ENCODE measurements around the gene TM9SF1. TPM values are rescaled to one million over a fixed set of nuclear protein-coding genes. Genes with fewer than 3 reads are reported as not detected.

TM9SF1 gene
- polyA plus RNA-seq, 2 of the 4 experiments (the other 2 are of a cell fraction): 48.0 to 62.2 TPM

DNA sequence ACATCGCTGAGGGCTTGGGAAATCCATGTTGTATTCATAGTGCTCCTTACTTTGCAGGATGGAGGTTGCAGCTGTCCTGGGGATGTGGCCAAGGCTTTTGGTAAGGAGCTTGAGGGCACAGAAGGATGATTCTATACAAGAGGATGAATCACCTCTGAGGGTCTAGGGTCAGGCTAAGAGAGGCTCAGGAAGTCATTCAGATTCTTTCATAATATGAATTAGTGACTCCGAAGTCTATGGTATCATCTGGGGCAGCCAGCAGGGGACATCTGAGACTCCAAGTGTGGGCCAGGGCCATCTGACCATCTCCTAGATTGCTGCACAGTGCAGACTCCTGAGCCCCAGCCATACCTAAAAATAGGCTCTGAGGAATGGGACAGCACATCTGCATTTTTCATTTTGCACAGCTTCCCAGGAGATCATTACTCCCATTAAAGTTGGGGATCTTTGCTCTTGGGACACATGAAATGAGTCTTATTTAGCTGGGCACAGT lies 42.3 kb upstream of the TM9SF1 start:
- no peak overlapping the region for H3K4me3 ChIP-seq
- FAIRE-seq: no peak
- peaks cover 15% of the 10 kb centered on the region for H3K4me1 ChIP-seq
- H3K9me3 ChIP-seq: no peaks in the 10 kb centered on the region
- CTCF ChIA-PET: interaction anchor here (0.8 to 21.7 kb wide), 7 partner anchors 21 to 194 kb away, joined by 3 to 601 read pairs (median 5); partner anchors contain the start of genes CIDEB, DHRS1, LTB4R and LTB4R2
- POLR2A ChIA-PET: interaction anchor here (1.5 kb wide), 2 partner anchors 34 to 62 kb away, joined by 4 read pairs; partner anchors contain the start of genes DHRS1, NOP9 and RABGGTA
- 100% methylated on average over 2 of the region's 2 CpGs for WGBS (ENCODE audit: missing lambda C conversion rate)
- H3K4me2 ChIP-seq: no peak overlapping the region
- no peak overlapping the region for H3K27ac ChIP-seq
- ATAC-seq: no peak
- no peak for DNase-seq (ENCODE audit: low read depth in 1 of 2, low spot score in 1 of 2)
- TF ChIP-seq FOSL2 (IDR thresholded peaks at IDR 0.05) (no peak), FOSL2 (CRISPR knock-in tag; IDR thresholded peaks at IDR 0.05) (no peak)

DNA sequence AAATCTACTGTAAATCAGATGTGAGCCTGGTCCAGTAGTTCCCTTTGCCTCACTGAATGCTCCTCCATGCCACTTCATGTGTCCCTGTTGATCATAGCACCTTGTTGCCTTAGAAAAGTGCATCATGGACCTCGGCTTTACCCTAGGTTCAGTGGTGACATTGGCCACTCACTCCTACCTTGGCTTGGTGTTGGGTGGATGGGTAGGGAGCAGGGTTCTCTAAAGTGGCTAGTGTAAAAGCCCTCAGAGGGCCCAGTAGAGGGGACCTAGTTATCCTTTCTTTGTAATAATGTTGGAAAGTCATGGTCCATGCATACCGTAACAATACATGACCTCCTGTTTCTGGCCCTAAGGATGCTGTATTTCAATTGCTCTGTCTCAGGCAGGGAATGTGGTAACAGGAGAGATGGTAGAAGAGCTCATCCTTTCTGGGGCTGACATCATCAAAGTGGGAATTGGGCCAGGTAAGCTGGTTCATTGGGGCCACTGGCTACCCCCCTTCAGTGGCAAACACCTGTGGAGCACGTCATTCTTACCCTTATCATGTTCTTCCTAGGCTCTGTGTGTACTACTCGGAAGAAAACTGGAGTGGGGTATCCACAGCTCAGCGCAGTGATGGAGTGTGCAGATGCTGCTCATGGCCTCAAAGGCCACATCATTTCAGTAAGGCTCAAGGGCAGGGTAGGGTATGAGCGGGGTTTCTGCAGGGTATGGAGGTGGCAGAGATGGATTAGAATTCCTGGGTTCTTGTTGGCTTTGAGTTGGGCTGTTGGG lies 41.6 kb upstream of the TM9SF1 start:
- FAIRE-seq: no peak
- CTCF ChIA-PET: interaction anchor here (0.8 to 21.7 kb wide), 5 partner anchors 21 to 195 kb away, joined by 3 to 601 read pairs (median 7); partner anchors contain the start of genes CIDEB, DHRS1, LTB4R and LTB4R2
- H3K4me1 ChIP-seq: peaks cover 15% of the 10 kb centered on the region

More for the DNA sequence above, 41.6 kb upstream of the TM9SF1 start:
- POLR2A ChIA-PET: interaction anchor here (0.6 to 1.5 kb wide), 2 partner anchors 13 to 34 kb away, joined by 3 to 4 read pairs; partner anchors contain the start of gene RABGGTA
- Histone ChIP-seq H3K27ac (no peak overlapping the region), H3K4me2 (no peak overlapping the region), H3K4me3 (no peak overlapping the region), H3K9me3 (no peaks in the 10 kb centered on the region)
- DNase-seq (ENCODE audit: low read depth in 1 of 2, low spot score in 1 of 2) (no peak), ATAC-seq (no peak)
- WGBS (ENCODE audit: missing lambda C conversion rate): 93% methylated on average over 6 of the region's 6 CpGs
- TF ChIP-seq RFX5 (IDR thresholded peaks at IDR 0.05) (no peak), ZNF302 (CRISPR knock-in tag; IDR thresholded peaks at IDR 0.05) (no peak), CEBPB (IDR thresholded peaks at IDR 0.05) (no peak), TP53 (CRISPR knock-in tag; IDR thresholded peaks at IDR 0.05) (no peak), RARB (CRISPR knock-in tag; IDR thresholded peaks at IDR 0.05) (no peak), ELK1 (IDR thresholded peaks at IDR 0.05; ENCODE audit: low read depth, low read length) (no peak), ESRRA (IDR thresholded peaks at IDR 0.05; ENCODE audit: borderline replicate concordance, low read length) (no peak), MAZ (IDR thresholded peaks at IDR 0.05; ENCODE audit: borderline replicate concordance, low read depth, low read length) (no peak), JUN (IDR thresholded peaks at IDR 0.05) (no peak), E2F6 (IDR thresholded peaks at IDR 0.05; ENCODE audit: borderline replicate concordance, low read depth) (no peak), HOXB5 (CRISPR knock-in tag; IDR thresholded peaks at IDR 0.05) (no peak), TFCP2L1 (CRISPR knock-in tag; IDR thresholded peaks at IDR 0.05) (no peak), HES2 (IDR thresholded peaks at IDR 0.05) (no peak), ZFP36 (IDR thresholded peaks at IDR 0.05; ENCODE audit: borderline replicate concordance, partially characterized antibody) (no peak), HDAC2 (IDR thresholded peaks at IDR 0.05) (no peak), RAD21 (conservative IDR thresholded peaks at IDR 0.05 in 1 of 2, IDR thresholded peaks at IDR 0.05 in 1 of 2) (no peak)
- TF ChIP-seq, protein P1, sequence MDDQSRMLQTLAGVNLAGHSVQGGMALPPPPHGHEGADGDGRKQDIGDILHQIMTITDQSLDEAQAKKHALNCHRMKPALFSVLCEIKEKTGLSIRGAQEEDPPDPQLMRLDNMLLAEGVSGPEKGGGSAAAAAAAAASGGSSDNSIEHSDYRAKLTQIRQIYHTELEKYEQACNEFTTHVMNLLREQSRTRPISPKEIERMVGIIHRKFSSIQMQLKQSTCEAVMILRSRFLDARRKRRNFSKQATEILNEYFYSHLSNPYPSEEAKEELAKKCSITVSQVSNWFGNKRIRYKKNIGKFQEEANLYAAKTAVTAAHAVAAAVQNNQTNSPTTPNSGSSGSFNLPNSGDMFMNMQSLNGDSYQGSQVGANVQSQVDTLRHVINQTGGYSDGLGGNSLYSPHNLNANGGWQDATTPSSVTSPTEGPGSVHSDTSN (IDR thresholded peaks at IDR 0.05): no peak
- TF ChIP-seq, protein P2, sequence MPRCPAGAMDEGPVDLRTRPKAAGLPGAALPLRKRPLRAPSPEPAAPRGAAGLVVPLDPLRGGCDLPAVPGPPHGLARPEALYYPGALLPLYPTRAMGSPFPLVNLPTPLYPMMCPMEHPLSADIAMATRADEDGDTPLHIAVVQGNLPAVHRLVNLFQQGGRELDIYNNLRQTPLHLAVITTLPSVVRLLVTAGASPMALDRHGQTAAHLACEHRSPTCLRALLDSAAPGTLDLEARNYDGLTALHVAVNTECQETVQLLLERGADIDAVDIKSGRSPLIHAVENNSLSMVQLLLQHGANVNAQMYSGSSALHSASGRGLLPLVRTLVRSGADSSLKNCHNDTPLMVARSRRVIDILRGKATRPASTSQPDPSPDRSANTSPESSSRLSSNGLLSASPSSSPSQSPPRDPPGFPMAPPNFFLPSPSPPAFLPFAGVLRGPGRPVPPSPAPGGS (IDR thresholded peaks at IDR 0.05): no peak
- TF ChIP-seq, protein P3, sequence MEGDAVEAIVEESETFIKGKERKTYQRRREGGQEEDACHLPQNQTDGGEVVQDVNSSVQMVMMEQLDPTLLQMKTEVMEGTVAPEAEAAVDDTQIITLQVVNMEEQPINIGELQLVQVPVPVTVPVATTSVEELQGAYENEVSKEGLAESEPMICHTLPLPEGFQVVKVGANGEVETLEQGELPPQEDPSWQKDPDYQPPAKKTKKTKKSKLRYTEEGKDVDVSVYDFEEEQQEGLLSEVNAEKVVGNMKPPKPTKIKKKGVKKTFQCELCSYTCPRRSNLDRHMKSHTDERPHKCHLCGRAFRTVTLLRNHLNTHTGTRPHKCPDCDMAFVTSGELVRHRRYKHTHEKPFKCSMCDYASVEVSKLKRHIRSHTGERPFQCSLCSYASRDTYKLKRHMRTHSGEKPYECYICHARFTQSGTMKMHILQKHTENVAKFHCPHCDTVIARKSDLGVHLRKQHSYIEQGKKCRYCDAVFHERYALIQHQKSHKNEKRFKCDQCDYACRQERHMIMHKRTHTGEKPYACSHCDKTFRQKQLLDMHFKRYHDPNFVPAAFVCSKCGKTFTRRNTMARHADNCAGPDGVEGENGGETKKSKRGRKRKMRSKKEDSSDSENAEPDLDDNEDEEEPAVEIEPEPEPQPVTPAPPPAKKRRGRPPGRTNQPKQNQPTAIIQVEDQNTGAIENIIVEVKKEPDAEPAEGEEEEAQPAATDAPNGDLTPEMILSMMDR (IDR thresholded peaks at IDR 0.05): no peak
